ENCODE results near the gene HOXC9.

DNA sequence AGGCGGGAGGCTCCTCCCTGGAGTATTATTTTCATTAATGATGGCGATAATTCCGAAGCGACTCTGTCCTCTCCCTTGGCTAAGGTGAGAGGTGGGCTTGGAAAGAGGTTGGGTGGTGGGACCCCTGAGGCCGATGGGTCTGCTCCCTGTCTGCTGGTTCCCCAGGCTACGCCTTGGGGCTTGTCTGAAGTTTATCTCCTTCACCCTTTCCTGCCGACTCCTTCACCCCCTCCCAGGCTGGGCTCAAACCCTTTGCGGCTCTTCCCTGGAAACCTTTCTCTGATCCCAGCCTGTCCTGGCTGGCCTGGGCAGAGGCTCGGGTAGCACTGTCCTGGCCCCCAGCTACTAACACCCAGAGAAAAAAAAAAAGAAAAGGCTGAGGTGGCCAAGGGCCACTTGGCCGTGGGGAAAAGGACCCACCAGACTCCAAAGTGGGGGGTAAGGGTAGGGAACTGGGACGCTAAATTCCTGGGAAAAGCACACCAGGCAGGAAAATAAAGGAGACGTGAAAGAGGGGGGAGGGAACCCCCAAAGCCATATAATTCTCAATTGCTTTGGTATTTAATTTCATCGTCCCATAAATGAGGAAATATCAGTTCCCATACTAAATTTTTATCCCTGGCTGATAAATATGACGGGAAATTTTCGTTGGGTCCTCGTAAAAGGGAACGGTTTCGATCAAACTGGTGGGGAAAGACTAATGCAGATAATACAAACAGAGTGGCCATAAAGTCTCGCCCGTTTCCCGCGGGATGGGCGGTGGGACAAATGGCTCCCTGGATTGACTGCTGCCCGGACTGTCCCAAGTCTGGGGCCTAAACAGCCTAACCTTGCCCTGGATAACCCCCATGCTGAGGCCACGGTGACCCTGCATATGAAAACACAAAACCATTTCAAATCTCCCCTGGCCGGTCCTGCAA, 17.1 kb upstream of the HOXC9 start:
- no peak for TF ChIP-seq POLR2AphosphoS5 (IDR thresholded peaks at IDR 0.05; ENCODE audit: low read depth, low read length)
- TF ChIP-seq, protein P1, sequence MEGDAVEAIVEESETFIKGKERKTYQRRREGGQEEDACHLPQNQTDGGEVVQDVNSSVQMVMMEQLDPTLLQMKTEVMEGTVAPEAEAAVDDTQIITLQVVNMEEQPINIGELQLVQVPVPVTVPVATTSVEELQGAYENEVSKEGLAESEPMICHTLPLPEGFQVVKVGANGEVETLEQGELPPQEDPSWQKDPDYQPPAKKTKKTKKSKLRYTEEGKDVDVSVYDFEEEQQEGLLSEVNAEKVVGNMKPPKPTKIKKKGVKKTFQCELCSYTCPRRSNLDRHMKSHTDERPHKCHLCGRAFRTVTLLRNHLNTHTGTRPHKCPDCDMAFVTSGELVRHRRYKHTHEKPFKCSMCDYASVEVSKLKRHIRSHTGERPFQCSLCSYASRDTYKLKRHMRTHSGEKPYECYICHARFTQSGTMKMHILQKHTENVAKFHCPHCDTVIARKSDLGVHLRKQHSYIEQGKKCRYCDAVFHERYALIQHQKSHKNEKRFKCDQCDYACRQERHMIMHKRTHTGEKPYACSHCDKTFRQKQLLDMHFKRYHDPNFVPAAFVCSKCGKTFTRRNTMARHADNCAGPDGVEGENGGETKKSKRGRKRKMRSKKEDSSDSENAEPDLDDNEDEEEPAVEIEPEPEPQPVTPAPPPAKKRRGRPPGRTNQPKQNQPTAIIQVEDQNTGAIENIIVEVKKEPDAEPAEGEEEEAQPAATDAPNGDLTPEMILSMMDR (IDR thresholded peaks at IDR 0.05) = no peak
- TF ChIP-seq, protein P2, sequence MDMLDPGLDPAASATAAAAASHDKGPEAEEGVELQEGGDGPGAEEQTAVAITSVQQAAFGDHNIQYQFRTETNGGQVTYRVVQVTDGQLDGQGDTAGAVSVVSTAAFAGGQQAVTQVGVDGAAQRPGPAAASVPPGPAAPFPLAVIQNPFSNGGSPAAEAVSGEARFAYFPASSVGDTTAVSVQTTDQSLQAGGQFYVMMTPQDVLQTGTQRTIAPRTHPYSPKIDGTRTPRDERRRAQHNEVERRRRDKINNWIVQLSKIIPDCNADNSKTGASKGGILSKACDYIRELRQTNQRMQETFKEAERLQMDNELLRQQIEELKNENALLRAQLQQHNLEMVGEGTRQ (IDR thresholded peaks at IDR 0.05; ENCODE audit: borderline replicate concordance, low read depth, low read length) = no peak
- TF ChIP-seq EP300 (IDR thresholded peaks at IDR 0.05; ENCODE audit: borderline replicate concordance in 1 of 2, low read depth in 1 of 2, low read length in 1 of 2) = no peak
- TF ChIP-seq, protein P3, sequence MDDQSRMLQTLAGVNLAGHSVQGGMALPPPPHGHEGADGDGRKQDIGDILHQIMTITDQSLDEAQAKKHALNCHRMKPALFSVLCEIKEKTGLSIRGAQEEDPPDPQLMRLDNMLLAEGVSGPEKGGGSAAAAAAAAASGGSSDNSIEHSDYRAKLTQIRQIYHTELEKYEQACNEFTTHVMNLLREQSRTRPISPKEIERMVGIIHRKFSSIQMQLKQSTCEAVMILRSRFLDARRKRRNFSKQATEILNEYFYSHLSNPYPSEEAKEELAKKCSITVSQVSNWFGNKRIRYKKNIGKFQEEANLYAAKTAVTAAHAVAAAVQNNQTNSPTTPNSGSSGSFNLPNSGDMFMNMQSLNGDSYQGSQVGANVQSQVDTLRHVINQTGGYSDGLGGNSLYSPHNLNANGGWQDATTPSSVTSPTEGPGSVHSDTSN (IDR thresholded peaks at IDR 0.05) = no peak
- no peak for TF ChIP-seq TAF1 (IDR thresholded peaks at IDR 0.05; ENCODE audit: borderline replicate concordance, low read depth, low read length)
- TF ChIP-seq, protein P4, sequence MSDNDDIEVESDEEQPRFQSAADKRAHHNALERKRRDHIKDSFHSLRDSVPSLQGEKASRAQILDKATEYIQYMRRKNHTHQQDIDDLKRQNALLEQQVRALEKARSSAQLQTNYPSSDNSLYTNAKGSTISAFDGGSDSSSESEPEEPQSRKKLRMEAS (IDR thresholded peaks at IDR 0.05; ENCODE audit: low read depth) = no peak
- TF ChIP-seq, protein P5, sequence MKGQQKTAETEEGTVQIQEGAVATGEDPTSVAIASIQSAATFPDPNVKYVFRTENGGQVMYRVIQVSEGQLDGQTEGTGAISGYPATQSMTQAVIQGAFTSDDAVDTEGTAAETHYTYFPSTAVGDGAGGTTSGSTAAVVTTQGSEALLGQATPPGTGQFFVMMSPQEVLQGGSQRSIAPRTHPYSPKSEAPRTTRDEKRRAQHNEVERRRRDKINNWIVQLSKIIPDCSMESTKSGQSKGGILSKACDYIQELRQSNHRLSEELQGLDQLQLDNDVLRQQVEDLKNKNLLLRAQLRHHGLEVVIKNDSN (IDR thresholded peaks at IDR 0.05; ENCODE audit: borderline replicate concordance, low read depth) = no peak
- no peak for TF ChIP-seq RXRA (IDR thresholded peaks at IDR 0.05; ENCODE audit: borderline replicate concordance, low read depth)
- no peak for TF ChIP-seq RCOR1 (IDR thresholded peaks at IDR 0.05; ENCODE audit: low read length)
- no peak for TF ChIP-seq RAD21 (IDR thresholded peaks at IDR 0.05; ENCODE audit: low read length)
- TF ChIP-seq FOXJ3 (CRISPR knock-in tag; IDR thresholded peaks at IDR 0.05) = no peak
- no peak for TF ChIP-seq SIN3A (IDR thresholded peaks at IDR 0.05; ENCODE audit: borderline replicate concordance, low read depth, low read length)

Measured in SK-N-SH (cell line).